Ramos (cell line): ENCODE data around the gene LMTK3.

Experiments used
- in situ Hi-C: fragments of 300-500 bp; cut with MboI; formaldehyde crosslinking; loops from one replicate; pipeline ENCODE4 v1.14.3; 2022; ENCODE audit warnings: low sequenced_read_pairs; ENCODE audit not compliant: unreplicated experiment

The LMTK3 gene

GRCh38 chr19:48511321-48511731 lies 309 bp downstream of the LMTK3 start:
- in situ Hi-C loops, result no loop called here

GRCh38 chr19:48510421-48511268 lies 990 bp downstream of the LMTK3 start:
- in situ Hi-C loops, result no loop called here

- in situ Hi-C loops, result loop anchor here (5.0 kb wide), 1 partner anchor 78 kb away; no protein-coding TSS in a partner anchor
These were observed 2.0 kb downstream of the LMTK3 start for GRCh38 chr19:48509467-48510194.

- in situ Hi-C loops, result loop anchor here (5.0 kb wide), 1 partner anchor 78 kb away; no protein-coding TSS in a partner anchor
These were observed 2.8 kb downstream of the LMTK3 start for GRCh38 chr19:48508729-48509411.

- in situ Hi-C loops, result loop anchor here (5.0 kb wide), 1 partner anchor 79 kb away; no protein-coding TSS in a partner anchor
These were observed 3.7 kb downstream of the LMTK3 start for GRCh38 chr19:48507911-48508439.

- in situ Hi-C loops, result loop anchor here (5.0 kb wide), 1 partner anchor 81 kb away; no protein-coding TSS in a partner anchor
These were observed 5.4 kb downstream of the LMTK3 start for GRCh38 chr19:48506138-48506733.

- in situ Hi-C loops, result no loop called here
These were observed 9.2 kb downstream of the LMTK3 start for GRCh38 chr19:48502350-48503018.

GRCh38 chr19:48501494-48502349 lies 9.9 kb downstream of the LMTK3 start:
- in situ Hi-C loops, result no loop called here

- in situ Hi-C loops, result no loop called here
These were observed 10.7 kb downstream of the LMTK3 start for GRCh38 chr19:48500830-48501493.

GRCh38 chr19:48499316-48500090 lies 12.1 kb downstream of the LMTK3 start:
- in situ Hi-C loops, result no loop called here

- in situ Hi-C loops, result no loop called here
These were observed 12.9 kb downstream of the LMTK3 start for GRCh38 chr19:48498595-48499311.

- in situ Hi-C loops, result no loop called here
These were observed 13.7 kb downstream of the LMTK3 start for GRCh38 chr19:48497728-48498594.

- in situ Hi-C loops, result no loop called here
These were observed 14.5 kb downstream of the LMTK3 start for GRCh38 chr19:48496959-48497727.

- in situ Hi-C loops, result no loop called here
These were observed 16.2 kb downstream of the LMTK3 start for GRCh38 chr19:48495396-48495795.
